VCaP (cell line): Measurements from ENCODE around the gene COG5.

Experiments
- H3K27ac ChIP-seq: fragments of 450-650 bp; 2 replicates; pipeline ENCODE4 v1.5.1; 2017
- TF ChIP-seq, protein P1 (sequence below): fragments of 450-650 bp; conservative IDR thresholded peaks from 2 replicates; pipeline ENCODE4 v1.5.1; 2017; ENCODE audit warnings: mild to moderate bottlenecking, moderate library complexity

Gene COG5

GRCh38 chr7:107528461-107528860, 35.3 kb downstream of the COG5 start:
- TF ChIP-seq, protein P1, sequence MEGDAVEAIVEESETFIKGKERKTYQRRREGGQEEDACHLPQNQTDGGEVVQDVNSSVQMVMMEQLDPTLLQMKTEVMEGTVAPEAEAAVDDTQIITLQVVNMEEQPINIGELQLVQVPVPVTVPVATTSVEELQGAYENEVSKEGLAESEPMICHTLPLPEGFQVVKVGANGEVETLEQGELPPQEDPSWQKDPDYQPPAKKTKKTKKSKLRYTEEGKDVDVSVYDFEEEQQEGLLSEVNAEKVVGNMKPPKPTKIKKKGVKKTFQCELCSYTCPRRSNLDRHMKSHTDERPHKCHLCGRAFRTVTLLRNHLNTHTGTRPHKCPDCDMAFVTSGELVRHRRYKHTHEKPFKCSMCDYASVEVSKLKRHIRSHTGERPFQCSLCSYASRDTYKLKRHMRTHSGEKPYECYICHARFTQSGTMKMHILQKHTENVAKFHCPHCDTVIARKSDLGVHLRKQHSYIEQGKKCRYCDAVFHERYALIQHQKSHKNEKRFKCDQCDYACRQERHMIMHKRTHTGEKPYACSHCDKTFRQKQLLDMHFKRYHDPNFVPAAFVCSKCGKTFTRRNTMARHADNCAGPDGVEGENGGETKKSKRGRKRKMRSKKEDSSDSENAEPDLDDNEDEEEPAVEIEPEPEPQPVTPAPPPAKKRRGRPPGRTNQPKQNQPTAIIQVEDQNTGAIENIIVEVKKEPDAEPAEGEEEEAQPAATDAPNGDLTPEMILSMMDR: no peak
- H3K27ac ChIP-seq: peak overlapping the region; percentile 80

DNA sequence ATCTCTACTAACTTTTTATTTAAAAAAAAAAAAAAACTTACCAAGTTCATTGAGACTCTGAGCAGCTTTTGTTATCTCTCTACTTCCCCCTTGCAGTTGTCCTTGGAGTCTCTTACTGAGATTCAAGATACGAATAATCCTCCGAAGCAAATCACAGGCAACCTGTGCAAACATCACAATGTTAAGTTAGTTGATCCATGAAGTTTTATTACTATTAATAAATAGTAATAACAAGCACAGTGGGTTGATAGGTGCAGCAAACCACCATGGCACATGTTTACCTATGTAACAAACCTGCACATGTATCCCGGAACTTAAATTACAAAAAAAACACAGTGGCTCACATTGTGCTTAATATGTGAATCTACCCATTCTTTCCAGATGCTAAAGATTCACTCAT, 36.5 kb downstream of the COG5 start:
- TF ChIP-seq, protein P1: no peak; the same call in 1 of the 2 replicates
- peak overlapping the region; percentile 80 for H3K27ac ChIP-seq

DNA sequence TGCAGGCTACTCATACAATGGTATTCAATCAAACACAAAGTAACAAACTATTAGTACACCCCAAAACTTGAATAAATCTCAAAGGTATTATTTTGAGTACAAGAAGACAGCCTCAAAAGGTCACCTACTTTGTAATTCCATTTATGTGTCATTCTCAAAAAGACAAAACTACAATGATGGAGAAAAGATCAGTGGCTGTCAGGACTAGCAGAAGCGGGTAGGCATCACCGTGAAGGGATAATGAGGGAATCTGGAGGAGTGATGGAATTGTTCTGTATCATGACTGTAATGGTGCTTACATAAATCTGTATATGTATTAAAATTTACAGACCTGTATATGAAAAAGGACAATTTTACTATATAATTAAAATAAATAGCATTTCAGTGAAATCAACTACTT, 37.0 kb downstream of the COG5 start:
- TF ChIP-seq, protein P1: no peak
- peak overlapping the region; percentile 80 for H3K27ac ChIP-seq

GRCh38 chr7:107506674-107507339, 56.9 kb downstream of the COG5 start:
- TF ChIP-seq, protein P1: no peak
- peak overlapping the region; percentile 40 for H3K27ac ChIP-seq

GRCh38 chr7:107505997-107506673, 57.6 kb downstream of the COG5 start:
- TF ChIP-seq, protein P1: no peak
- peak overlapping the region; percentile 40 for H3K27ac ChIP-seq

GRCh38 chr7:107505362-107505761, 58.4 kb downstream of the COG5 start:
- peak overlapping the region; percentile 40; the same call in 1 of the 2 replicates for H3K27ac ChIP-seq
- TF ChIP-seq, protein P1: no peak

DNA sequence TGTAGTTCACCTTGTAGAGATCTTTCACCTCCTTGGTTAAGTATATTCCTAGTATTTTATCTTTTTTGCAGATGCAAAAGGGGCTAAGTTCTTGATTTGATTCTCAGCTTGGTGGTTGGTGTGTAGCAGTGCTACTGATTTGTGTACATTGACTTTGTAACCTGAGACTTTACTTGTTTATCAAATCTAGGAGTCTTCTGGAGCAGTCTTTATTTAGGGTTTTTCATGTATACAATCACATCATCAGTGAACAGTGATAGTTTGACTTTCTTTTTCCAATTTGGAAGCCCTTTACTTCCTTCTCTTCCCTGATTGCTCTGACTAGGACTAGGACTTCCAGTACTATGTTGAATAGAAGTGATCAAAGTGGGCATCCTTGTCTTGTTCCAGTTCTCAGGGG, 60.0 kb downstream of the COG5 start:
- TF ChIP-seq, protein P1: no peak
- no peak overlapping the region for H3K27ac ChIP-seq
